HG03280 (cell line): ENCODE data around the gene PLXNA2.

Experiments used
- ATAC-seq: cut with Tn5 transposase; IDR thresholded peaks from one replicate; pipeline ENCODE4 v1.9.1; 2021; ENCODE audit warnings: mild to moderate bottlenecking, moderate library complexity; ENCODE audit not compliant: unreplicated experiment

The PLXNA2 gene, protein sequence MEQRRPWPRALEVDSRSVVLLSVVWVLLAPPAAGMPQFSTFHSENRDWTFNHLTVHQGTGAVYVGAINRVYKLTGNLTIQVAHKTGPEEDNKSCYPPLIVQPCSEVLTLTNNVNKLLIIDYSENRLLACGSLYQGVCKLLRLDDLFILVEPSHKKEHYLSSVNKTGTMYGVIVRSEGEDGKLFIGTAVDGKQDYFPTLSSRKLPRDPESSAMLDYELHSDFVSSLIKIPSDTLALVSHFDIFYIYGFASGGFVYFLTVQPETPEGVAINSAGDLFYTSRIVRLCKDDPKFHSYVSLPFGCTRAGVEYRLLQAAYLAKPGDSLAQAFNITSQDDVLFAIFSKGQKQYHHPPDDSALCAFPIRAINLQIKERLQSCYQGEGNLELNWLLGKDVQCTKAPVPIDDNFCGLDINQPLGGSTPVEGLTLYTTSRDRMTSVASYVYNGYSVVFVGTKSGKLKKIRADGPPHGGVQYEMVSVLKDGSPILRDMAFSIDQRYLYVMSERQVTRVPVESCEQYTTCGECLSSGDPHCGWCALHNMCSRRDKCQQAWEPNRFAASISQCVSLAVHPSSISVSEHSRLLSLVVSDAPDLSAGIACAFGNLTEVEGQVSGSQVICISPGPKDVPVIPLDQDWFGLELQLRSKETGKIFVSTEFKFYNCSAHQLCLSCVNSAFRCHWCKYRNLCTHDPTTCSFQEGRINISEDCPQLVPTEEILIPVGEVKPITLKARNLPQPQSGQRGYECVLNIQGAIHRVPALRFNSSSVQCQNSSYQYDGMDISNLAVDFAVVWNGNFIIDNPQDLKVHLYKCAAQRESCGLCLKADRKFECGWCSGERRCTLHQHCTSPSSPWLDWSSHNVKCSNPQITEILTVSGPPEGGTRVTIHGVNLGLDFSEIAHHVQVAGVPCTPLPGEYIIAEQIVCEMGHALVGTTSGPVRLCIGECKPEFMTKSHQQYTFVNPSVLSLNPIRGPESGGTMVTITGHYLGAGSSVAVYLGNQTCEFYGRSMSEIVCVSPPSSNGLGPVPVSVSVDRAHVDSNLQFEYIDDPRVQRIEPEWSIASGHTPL (N-terminal part only)

DNA sequence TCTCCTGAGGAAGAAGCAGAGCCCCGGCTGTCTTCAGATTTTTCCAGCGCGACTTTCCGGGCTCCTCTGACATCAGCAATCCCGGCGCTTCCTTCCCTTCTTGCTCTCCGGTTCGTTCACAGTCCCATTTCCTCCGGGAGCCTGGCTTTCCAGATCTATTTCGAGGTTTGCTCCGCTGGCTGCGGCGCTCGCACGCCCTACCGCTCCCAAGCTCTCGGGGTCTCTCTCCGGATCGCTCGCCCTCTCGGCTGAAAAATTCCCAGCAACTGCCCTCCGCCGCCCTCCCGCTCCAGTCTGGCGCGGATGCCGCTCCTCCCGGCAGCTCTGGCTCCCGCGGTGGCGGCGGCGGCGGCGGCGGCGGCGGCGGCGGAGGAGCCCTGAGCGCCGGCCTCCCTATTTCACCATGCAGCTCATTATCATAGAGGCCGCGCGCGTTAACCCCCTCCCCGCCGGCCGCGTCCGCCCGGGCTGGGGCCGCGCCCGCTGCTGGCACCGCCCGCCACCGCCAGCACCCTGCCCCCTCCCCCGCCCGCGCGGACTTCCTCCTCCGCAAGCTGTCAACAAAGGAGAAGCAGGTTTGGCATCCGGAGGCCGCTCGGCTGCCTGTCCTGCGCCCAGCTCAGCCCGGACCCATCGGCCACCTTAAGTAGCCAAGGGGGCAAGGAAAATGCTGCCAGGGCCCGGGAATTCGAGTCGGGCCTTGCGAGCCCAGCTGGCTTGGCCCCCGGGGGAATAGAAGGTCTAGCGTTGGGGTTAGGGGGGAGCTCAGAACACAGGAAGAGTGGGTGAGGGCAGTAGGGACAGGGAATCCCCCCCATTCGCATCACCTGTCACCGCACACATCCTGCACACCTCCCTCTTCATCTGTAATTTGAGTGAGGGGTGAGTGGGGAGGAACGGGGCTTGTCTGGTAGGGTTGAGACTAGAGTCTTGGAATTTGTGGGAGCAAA lies at the start of gene PLXNA2:
TSS of gene PLXNA2 (minus strand) at position 418 of the 950 bp plus-strand sequence. CDS start 26,462 bp downstream, outside the sequence.
- no peak for ATAC-seq

DNA sequence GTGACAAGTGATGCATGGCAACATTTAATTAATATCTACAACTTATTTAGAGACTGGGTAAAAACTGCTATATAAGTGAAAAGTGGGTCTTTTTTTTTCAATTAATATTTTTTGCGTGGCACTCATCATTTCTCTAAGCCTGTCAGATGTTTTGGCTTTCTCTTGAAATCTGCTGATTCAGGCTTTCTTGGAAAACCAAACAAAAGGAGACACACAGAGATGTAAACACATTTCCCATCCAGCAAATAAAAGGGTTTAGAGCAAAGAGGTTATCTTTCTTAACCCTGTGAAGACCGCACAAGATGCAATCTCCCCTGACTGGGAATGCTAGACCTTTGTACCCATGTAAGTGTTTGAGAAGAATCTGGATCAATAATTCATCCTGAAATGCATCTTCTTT lies 48.7 kb upstream of the PLXNA2 start:
- ATAC-seq = no peak

DNA sequence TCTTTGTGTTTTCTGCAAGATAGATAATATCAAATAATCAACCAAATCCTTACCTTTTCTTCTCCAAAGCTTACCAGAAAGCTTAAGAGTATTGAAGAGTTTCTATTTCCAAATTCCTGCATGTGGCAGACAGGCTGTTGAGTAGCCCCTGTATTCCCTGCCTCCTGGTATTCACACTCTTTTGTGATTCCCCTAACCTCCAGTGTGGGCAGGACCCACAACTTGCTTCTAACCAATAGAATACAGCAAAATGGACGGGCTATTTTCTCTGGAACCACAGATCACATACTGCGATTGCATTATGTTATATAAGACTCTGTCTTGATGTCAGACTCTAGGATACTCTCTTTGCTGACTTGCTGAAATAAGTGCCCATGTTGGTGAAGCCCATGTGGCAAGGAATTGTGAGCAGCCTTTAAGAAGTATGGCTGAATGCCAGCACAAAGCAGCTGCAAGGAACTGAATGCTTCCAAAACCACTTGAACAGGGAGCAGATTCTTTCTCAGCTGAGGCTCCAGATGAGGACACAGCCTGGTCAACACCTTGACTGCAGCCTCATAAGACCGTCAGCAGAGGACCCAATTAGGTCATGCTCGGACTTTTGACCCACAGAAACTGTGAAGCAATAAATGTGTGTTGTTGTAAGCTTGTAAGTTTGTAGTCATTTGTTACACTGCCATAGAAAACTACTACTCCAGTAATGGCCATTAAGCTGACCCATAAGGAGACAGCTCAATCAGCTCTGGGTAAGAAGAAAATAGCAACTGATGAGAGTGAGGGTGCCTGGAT lies 47.9 kb upstream of the PLXNA2 start:
- no peak for ATAC-seq

DNA sequence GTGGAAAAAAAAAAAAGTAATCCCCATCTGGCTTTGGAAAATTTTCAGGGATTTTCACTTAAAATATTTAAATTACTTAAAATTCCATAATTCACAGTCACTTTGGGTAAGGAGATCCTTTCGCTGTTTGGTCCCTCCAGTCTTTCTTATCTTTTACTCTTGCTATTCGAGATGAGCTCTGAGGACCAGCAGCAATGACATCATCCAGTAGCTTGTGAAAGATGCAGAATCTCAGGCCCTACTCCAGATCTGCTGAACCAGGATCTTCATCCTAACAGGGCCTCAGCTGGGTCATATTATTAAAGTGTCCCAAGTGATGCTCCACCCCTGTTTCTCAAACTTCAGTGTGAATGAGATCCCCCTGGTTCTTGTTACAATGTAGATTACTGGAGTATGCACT lies 46.9 kb upstream of the PLXNA2 start:
- no peak for ATAC-seq

DNA sequence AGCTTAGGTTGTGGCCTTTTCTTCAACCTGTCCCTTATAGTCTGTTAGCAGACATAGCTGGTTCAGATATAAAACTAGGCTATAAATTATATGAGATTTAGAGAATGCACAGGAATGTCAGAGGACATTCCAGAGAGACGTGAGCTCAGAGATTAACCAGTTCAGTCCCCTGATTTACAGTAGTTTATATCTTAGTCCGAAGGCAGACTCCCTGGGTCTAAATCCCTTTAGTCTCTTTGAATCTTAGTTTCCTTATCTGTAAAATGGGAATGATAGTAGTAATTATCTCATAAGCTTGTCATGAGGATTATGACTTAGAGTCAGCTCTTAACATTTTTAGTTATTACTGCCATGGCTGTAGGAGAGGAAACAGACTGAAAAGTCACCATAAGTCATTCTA lies 45.5 kb upstream of the PLXNA2 start:
- no peak for ATAC-seq

DNA sequence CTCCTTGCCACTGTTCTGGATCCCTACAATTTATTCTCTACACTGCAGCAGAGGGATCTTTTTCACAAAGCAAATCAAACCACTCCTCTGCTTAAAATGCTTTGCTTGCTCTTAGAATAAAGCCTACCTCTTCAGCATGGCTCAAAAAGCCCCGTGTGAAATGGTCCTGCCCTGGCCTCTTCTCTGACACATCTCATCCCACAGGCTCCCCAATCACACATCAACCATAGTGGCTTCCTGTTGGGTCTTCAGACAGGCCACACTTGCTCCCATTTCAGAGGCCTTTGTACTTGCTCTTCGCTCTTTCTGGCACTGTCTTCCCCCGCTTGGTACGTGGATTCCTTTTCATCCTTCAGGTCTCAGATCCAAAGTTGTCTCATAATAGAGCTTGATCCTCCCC lies 44.3 kb upstream of the PLXNA2 start:
- no peak for ATAC-seq

DNA sequence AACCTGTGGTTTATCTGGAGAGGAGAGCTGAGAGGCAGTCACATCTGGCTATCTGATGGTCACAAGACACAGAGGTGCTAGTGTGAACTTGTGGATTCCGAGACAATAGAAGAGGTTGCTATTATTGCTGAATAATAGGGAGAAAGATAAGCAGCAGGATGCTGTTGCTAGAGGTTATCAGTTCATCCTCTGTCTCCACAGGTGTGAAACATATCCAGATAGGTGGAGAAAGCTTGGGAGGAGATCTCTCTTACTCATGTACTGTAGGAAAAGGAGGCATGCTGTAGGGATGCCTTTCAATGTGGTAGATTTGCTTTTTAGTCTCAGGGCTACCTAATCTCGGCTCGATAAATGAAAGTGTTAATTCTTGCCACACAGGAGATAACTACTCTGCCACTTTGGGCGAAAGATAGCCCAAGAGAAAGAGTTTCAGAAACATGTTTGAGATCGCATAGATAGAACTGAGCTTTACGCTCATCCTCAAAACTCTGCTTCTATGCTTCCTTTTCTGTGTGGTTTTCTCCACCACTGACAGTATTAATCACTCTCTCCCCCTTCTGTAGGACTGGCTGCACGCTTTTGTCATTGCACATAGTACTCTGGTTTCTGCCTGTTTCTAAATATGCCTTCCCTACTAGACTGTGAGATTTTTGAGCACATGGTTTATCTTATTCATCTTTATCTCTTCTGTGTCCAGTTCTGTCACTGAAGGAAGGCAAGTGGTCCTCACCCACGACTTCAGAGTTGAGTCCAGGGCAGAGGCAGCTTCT lies 36.7 kb upstream of the PLXNA2 start:
- ATAC-seq = no peak

DNA sequence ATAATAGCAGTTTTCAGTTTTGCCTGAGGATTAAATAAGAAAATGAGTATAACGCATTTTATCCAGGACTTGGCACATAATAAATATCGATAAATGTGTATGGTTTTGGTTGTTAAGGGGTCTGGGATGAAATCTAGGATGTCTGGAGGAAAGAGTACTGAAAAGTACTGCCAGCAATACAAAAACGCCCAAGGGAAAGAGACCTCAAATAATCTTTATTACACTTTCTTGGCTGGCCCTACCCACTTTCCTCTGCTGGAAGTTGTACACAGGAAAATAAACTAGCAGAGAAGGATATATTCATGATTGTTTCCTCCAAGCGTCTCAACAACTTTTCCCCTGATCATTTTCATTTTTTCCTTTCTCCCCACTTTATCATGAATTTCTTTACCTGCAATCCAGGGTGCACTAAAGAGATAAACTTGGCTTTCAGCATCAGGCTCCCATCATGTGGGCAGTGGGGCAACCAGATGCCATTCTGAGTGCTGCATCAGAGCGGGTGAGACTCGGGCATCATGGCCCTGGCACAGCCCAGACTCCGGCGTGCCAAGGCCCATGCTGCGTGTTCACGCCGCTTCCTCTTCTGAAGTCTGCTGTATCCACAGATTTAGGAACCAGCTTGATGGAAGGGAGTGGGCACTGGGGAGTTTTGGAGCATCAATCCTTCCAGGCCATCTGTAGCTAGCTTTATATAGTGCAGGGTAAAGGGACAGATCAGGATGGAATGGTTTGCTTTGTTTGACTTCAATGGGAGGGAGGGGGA lies 35.8 kb upstream of the PLXNA2 start:
- ATAC-seq = no peak

DNA sequence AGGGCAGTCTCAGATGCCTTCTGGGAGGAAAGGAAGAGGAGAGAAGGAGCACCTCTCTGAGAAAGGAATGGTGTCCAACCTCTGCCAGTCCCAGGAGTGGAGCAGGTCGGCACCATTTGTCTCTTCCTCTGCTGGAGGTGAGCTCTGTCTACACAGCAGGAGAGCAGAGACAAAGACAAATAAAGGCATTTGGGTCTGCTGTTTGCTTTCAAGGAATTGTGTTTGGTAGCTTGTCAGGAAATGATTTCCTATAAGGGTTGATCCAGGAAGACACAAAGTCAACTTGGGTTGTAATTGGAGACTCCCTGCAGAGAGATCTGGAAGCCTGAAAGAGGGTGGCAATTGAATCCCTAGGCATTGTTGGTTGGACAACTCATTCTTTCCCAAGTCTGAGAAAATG lies 34.5 kb upstream of the PLXNA2 start:
- ATAC-seq = no peak

DNA sequence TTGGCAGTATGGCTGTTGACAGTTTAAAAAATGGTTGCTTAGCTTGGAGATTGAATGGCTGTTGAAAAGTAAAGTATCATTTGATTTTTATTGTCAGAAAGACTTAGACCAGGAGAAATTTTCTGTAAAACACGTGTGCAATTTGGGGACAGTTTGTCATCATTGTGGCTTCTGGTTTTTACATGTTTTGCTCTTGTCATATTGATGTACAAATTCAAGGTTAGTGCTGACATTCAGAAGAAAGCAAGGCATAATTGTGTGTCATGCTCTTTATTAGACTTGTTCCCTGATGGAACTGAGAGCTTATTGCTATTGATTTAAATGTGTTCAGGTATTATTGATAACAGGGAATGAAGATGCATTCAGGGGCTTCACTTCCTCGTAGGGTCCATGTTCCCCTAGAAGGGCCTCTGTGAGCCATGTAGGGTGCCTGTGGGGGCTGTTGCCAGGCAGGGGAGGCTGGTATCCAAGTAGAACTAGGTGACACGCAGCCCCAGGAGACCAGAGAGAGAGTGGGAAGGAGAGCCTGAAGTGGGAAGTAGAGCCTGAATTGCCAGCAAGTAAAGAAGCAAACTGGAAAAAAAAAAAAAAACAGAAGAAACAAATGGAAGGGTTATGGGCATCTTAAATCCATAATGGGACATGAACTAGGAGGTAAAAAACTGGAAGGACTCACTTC lies 32.7 kb upstream of the PLXNA2 start:
- no peak for ATAC-seq

DNA sequence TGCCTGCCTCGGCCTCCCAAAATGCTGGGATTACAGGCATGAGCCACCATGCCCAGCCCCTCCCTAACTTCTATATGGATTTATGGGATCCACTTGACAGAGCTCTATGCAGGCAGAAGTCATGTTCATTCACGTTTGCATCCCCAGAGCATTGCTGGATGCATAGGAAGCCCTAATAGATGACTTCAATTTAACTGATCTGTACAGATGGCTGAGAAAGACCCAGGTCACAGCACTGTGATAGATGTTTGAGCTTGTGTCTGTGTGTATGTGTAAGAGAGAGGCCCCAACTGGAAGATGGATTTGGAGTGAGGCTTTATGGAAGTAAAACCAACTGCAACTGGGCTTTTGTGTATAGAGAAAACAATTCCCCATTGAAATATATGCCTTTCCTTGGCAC lies 30.9 kb upstream of the PLXNA2 start:
- no peak for ATAC-seq

DNA sequence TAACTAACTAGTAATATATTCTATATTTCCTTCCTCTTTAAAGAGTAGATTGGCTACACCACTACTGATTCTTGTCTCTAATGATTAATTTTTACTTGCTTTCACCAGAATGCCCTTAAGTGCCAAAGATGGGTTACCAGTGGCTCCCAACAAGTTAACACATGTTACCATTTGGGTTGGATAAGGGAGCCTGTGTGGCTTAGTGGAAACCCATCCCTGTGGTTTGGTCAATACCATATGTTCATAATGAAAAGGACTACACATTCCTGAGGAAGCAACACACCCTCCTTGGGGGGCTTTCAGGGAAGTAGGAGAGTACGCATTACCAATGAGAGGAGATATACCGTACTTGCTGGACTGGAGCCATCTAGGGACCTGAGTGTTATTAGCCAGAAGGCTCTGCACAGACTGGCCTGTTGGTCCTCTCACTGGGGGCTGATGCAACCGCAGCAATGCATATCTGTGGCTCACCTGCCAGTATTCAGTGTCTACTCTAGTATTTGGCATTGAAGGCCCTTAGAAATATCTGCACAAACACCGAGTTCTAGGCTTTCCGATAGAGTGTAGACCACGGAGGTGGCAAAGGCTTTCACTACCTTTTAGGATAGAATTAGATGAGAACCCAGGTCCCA lies 29.3 kb upstream of the PLXNA2 start:
- ATAC-seq = no peak

DNA sequence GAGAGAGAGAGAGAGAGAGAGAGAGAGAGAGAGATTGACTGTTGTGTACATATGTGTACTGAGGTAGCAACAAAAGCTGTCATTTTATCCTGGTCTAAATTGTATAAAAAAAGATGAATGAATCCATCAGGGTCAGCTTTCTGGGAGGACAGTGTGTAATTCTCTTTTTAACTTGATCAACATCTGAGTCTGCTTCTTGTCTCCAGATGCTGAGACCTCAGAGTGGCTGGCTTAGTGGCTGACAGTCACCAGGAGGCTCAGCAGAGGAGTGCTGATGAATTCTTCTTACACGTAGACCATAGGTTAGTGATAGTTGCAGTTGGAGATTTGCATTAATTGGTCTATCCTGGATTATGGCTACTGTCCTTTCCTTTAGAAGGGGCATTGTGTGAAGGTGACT lies 28.5 kb upstream of the PLXNA2 start:
- no peak for ATAC-seq

DNA sequence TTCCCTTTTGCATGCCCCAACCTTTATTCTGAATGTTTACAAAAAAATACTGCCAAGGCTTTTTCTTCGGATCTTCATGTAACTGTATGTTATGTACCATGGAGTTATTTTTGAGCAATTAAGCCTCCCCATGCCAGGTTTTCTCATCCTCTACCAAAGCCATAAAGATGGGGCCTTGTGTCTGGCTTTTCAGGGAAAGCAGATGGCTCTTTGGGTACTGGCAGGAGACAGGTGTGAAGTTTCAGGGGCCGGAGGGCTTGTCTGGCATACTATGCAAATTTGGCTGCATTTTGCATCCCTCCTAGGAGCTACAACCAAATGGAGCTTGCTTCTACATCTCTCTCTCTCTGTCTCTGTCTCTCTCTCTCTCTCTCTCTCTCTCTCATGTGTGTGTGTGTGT lies 28.1 kb upstream of the PLXNA2 start:
- no peak for ATAC-seq

DNA sequence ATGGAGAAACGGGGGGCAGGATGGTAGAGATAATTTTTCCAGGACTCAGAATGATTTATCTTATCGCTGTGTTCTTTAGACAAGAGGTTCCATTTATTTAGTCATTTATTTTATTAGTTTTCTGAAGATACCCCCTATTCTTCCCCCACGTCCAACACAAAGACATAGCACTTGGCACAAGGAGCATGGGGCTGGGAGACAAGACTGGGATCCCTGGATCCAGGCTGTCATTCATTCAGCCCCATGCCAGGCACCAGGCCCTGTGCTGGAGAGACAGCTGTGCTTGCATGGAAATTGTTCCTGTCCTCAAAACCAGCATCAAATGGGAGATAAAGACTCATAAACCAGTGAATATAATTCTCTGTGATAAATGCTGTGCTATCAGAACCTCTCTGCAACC lies 27.1 kb upstream of the PLXNA2 start:
- no peak for ATAC-seq

DNA sequence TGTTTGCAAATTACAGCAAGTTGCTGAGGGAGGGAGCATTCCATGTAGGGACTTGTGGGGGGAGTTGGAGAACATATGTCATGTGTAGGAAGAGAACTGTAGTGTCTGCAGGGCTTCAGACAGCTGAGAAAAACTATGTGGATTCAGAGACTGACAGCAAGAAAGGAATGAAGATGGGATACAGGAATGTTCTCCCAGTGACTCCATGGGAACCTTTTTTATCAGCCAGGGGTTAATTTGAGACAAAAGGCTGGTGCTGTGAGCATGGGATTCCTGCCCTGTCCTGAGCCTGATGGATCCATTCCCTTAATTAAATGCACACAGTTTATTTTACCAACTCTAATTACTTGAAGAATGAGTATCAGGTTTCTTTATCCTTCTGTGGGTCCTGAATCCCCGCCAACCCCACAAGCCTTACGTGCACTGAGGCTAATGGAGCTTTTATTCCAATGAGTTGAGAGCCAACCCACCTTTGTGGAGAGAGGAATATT lies 26.5 kb upstream of the PLXNA2 start:
- no peak for ATAC-seq

DNA sequence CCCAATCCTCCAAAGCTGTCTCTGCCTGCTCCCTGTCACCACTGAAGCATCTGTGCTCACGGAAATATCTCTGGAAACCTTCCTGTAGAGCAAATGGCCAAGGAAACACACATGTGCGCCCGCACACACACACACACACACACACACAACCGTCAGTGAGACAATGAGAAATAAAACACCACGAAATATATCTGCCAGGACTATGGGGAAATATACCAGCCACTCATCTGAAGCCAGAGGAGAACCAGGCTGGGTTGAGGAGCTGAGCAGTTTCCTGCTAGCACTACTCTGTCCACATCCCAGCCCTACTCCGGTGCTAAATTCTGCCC lies 25.1 kb upstream of the PLXNA2 start:
- ATAC-seq = no peak
